Activated naive CD8-positive, alpha-beta T cell (primary cell): ENCODE results near the gene TMEM238.
A peak's percentile ranks its signal among the peaks of the same experiment; 100 is the strongest.
"Not testable (repeated sequence)": the region's sequence is repeated elsewhere in the genome, so short reads cannot be mapped to it uniquely, and the experiment has no call there.

ENCODE experiments used
- H3K27ac Mint-ChIP-seq: one replicate; pipeline ENCODE4 v1.8.0; 2021; ENCODE audit warnings: mixed read lengths
- H3K27me3 Mint-ChIP-seq: one replicate; pipeline ENCODE4 v1.8.0; 2021; ENCODE audit warnings: mixed read lengths
- H3K36me3 Mint-ChIP-seq: one replicate; pipeline ENCODE4 v1.8.0; 2021; ENCODE audit warnings: mixed read lengths
- H3K4me1 Mint-ChIP-seq: one replicate; pipeline ENCODE4 v1.8.0; 2021; ENCODE audit warnings: low read depth, mixed read lengths
- H3K4me3 Mint-ChIP-seq: one replicate; pipeline ENCODE4 v1.8.0; 2021; ENCODE audit warnings: mild to moderate bottlenecking, mixed read lengths
- H3K9me3 Mint-ChIP-seq: one replicate; pipeline ENCODE4 v1.8.0; 2021; ENCODE audit warnings: low read depth, mixed read lengths

The TMEM238 gene

GRCh38 chr19:55346725-55347441, 37.2 kb downstream of the TMEM238 start:
- no peaks in the 10 kb centered on the region for H3K9me3 Mint-ChIP-seq
- peaks cover 5% of the 10 kb centered on the region for H3K4me1 Mint-ChIP-seq
- H3K27ac Mint-ChIP-seq, result no peak overlapping the region
- H3K27me3 Mint-ChIP-seq, result peaks cover 2% of the 10 kb centered on the region
- H3K4me3 Mint-ChIP-seq, result no peak overlapping the region
- no peaks in the 10 kb centered on the region for H3K36me3 Mint-ChIP-seq

- H3K4me3 Mint-ChIP-seq, result no peak overlapping the region
- no peak overlapping the region for H3K27ac Mint-ChIP-seq
- no peaks in the 10 kb centered on the region for H3K36me3 Mint-ChIP-seq
- H3K9me3 Mint-ChIP-seq, result no peaks in the 10 kb centered on the region
- peaks cover 4% of the 10 kb centered on the region for H3K4me1 Mint-ChIP-seq
- H3K27me3 Mint-ChIP-seq, result no peaks in the 10 kb centered on the region
Measured at GRCh38 chr19:55345818-55346724, 38.0 kb downstream of the TMEM238 start.

GRCh38 chr19:55345101-55345817, 38.8 kb downstream of the TMEM238 start:
- no peaks in the 10 kb centered on the region for H3K36me3 Mint-ChIP-seq
- H3K27me3 Mint-ChIP-seq, result no peaks in the 10 kb centered on the region
- H3K4me3 Mint-ChIP-seq, result no peak overlapping the region
- no peak overlapping the region for H3K27ac Mint-ChIP-seq
- H3K9me3 Mint-ChIP-seq, result no peaks in the 10 kb centered on the region
- H3K4me1 Mint-ChIP-seq, result peaks cover 7% of the 10 kb centered on the region

- Mint-ChIP-seq H3K4me3 (no peak overlapping the region), H3K4me1 (peaks cover 9% of the 10 kb centered on the region), H3K27me3 (no peaks in the 10 kb centered on the region), H3K36me3 (no peaks in the 10 kb centered on the region), H3K9me3 (no peaks in the 10 kb centered on the region), H3K27ac (no peak overlapping the region)
Measured at GRCh38 chr19:55344444-55344843, 39.6 kb downstream of the TMEM238 start.

GRCh38 chr19:55341595-55342531, 42.2 kb downstream of the TMEM238 start:
- peaks cover 16% of the 10 kb centered on the region for H3K4me1 Mint-ChIP-seq
- H3K27ac Mint-ChIP-seq, result peak overlapping the region; percentile 46
- peak overlapping the region; percentile 74 for H3K4me3 Mint-ChIP-seq
- H3K27me3 Mint-ChIP-seq, result no peaks in the 10 kb centered on the region
- no peaks in the 10 kb centered on the region for H3K36me3 Mint-ChIP-seq
- no peaks in the 10 kb centered on the region for H3K9me3 Mint-ChIP-seq

- H3K4me3 Mint-ChIP-seq, result peak overlapping the region; percentile 85
- H3K4me1 Mint-ChIP-seq, result peaks cover 16% of the 10 kb centered on the region
- H3K9me3 Mint-ChIP-seq, result no peaks in the 10 kb centered on the region
- H3K36me3 Mint-ChIP-seq, result no peaks in the 10 kb centered on the region
- H3K27ac Mint-ChIP-seq, result peak overlapping the region; percentile 46
- H3K27me3 Mint-ChIP-seq, result no peaks in the 10 kb centered on the region
Measured at GRCh38 chr19:55341171-55341588, 42.9 kb downstream of the TMEM238 start.

GRCh38 chr19:55340784-55341147, 43.3 kb downstream of the TMEM238 start:
- H3K9me3 Mint-ChIP-seq, result no peaks in the 10 kb centered on the region
- peaks cover 16% of the 10 kb centered on the region for H3K4me1 Mint-ChIP-seq
- peak overlapping the region; percentile 85 for H3K4me3 Mint-ChIP-seq
- no peaks in the 10 kb centered on the region for H3K36me3 Mint-ChIP-seq
- H3K27me3 Mint-ChIP-seq, result no peaks in the 10 kb centered on the region
- peak overlapping the region; percentile 1 for H3K27ac Mint-ChIP-seq

- Mint-ChIP-seq H3K4me3 (peak overlapping the region; percentile 89), H3K9me3 (no peaks in the 10 kb centered on the region), H3K27ac (peak overlapping the region; percentile 87), H3K4me1 (peaks cover 16% of the 10 kb centered on the region), H3K36me3 (no peaks in the 10 kb centered on the region), H3K27me3 (no peaks in the 10 kb centered on the region)
Measured at GRCh38 chr19:55339889-55340783, 44.0 kb downstream of the TMEM238 start.

- no peaks in the 10 kb centered on the region for H3K9me3 Mint-ChIP-seq
- peak within 1 kb of the TSS; percentile 87 for H3K27ac Mint-ChIP-seq
- no peaks in the 10 kb centered on the region for H3K36me3 Mint-ChIP-seq
- no peaks in the 10 kb centered on the region for H3K27me3 Mint-ChIP-seq
- H3K4me3 Mint-ChIP-seq, result peak within 1 kb of the TSS; percentile 89
- peaks cover 16% of the 10 kb centered on the region for H3K4me1 Mint-ChIP-seq
Measured at GRCh38 chr19:55339105-55339888, 44.8 kb downstream of the TMEM238 start, which contains the start of gene KMT5C. Gene KMT5C (plus strand): TSS chr19:55339876. CDS start chr19:55341937, 2,061 bp downstream.

- no peak overlapping the region for H3K27ac Mint-ChIP-seq
- H3K4me3 Mint-ChIP-seq, result no peak overlapping the region
- H3K27me3 Mint-ChIP-seq, result peaks cover 1% of the 10 kb centered on the region
- H3K36me3 Mint-ChIP-seq, result no peaks in the 10 kb centered on the region
- peaks cover 13% of the 10 kb centered on the region for H3K4me1 Mint-ChIP-seq
- no peaks in the 10 kb centered on the region for H3K9me3 Mint-ChIP-seq
Measured at GRCh38 chr19:55336101-55336500, 48.0 kb downstream of the TMEM238 start.

- no peaks in the 10 kb centered on the region for H3K9me3 Mint-ChIP-seq
- H3K27ac Mint-ChIP-seq, result no peak overlapping the region
- no peak overlapping the region for H3K4me3 Mint-ChIP-seq
- peaks cover 6% of the 10 kb centered on the region for H3K4me1 Mint-ChIP-seq
- peaks cover 3% of the 10 kb centered on the region for H3K27me3 Mint-ChIP-seq
- H3K36me3 Mint-ChIP-seq, result no peaks in the 10 kb centered on the region
Measured at GRCh38 chr19:55333870-55334269, 50.2 kb downstream of the TMEM238 start.

- H3K27me3 Mint-ChIP-seq, H3K4me1 Mint-ChIP-seq, H3K36me3 Mint-ChIP-seq, H3K9me3 Mint-ChIP-seq, H3K4me3 Mint-ChIP-seq, H3K27ac Mint-ChIP-seq: not testable (repeated sequence)
Measured at GRCh38 chr19:55329791-55330190, 54.3 kb downstream of the TMEM238 start.
